HCT116 (cell line): ENCODE data around the gene PKD2L1. TPM values are rescaled to one million over a fixed set of nuclear protein-coding genes. Genes with fewer than 3 reads are reported as not detected.

Source experiments
- ATAC-seq: fragments of 200-7000 bp; cut with Tn5 transposase; 2 replicates; pipeline ENCODE4 v1.9.1; 2020; ENCODE audit warnings: mild to moderate bottlenecking, moderate library complexity
- BruUV-seq: library from RNA; stranded (reverse); fragments of 400-500 nt; replicated peaks from 2 replicates; lab custom pipeline; 2021; lab: Mats Ljungman, UMichigan
- CTCF ChIA-PET: fragments of 300-600 bp; sonication (Branson Sonifier 250); formaldehyde crosslinking; loops from one replicate; lab custom pipeline; 2021; ENCODE audit warnings: antibody characterized with exemption; lab: Charles Lee
- POLR2A ChIA-PET: fragments of 300-600, 350-600 bp; sonication (Branson Sonifier 250); formaldehyde crosslinking; loops from one replicate; lab custom pipeline; 2021; ENCODE audit warnings: antibody characterized with exemption; lab: Charles Lee
- RAD21 ChIA-PET, 2 experiments: fragments of 300-600 bp; sonication (Branson Sonifier 250); formaldehyde crosslinking; loops; one replicate each; lab custom pipeline; 2023; ENCODE audit warnings: low total read pairs in 2 of 2; ENCODE audit not compliant: uncharacterized antibody in 2 of 2, unreplicated experiment in 2 of 2, low non-redundant PET in 1 of 2; lab: Charles Lee
- DNase-seq: peaks from one replicate; pipeline ENCODE4 v3.0.0-alpha.2; 2010; ENCODE audit warnings: low read depth, low spot score
- H2AFZ ChIP-seq: fragments of 200-600 bp; shearing (Covaris generic), sonication (generic); 2 replicates; pipeline ENCODE4 v1.6.1; 2017; ENCODE audit warnings: low read depth, mixed run types, mixed read lengths, antibody characterized with exemption, low read length; ENCODE audit not compliant: poor library complexity, severe bottlenecking
- H3K27ac ChIP-seq: 2 replicates; pipeline ENCODE4 v1.5.1; 2012; ENCODE audit warnings: low read depth, low read length
- H3K27me3 ChIP-seq: fragments of 200-600 bp; sonication (generic); 2 replicates; pipeline ENCODE4 v1.6.1; 2016; ENCODE audit warnings: mixed run types, low read length, mixed read lengths; ENCODE audit not compliant: insufficient read depth
- H3K36me3 ChIP-seq, 2 experiments: fragments of 200-500 bp in 1 of 2; fragments of 200-600 bp in 1 of 2; sonication (Bioruptor generic) in 1 of 2; sonication (generic) in 1 of 2; 2 replicates each; pipeline versions ENCODE4 v1.5.1 to v1.6.1; 2014 to 2016; ENCODE audit warnings: low read length in 2 of 2, inconsistent platforms in 1 of 2, mixed read lengths in 1 of 2, mixed run types in 1 of 2; ENCODE audit not compliant: insufficient read depth in 2 of 2, control insufficient read depth in 1 of 2
- H3K4me1 ChIP-seq, 2 experiments: fragments of 200-600 bp in 1 of 2; sonication (generic) in 1 of 2; 2 replicates each; pipeline versions ENCODE4 v1.5.1 to v1.6.1; 2012 to 2017; ENCODE audit warnings: low read length in 2 of 2, inconsistent platforms in 1 of 2, mild to moderate bottlenecking in 1 of 2, mixed read lengths in 1 of 2, mixed run types in 1 of 2, moderate library complexity in 1 of 2; ENCODE audit not compliant: insufficient read depth in 2 of 2, control insufficient read depth in 1 of 2
- H3K4me2 ChIP-seq: fragments of 200-600 bp; sonication (generic); 2 replicates; pipeline ENCODE4 v1.6.1; 2017; ENCODE audit warnings: mixed run types, low read length, mixed read lengths
- H3K4me3 ChIP-seq, 2 experiments: fragments of 200-600 bp in 1 of 2; sonication (generic) in 1 of 2; replicated peaks in 1 of 2; 2 replicates each; pipeline ENCODE4 v1.5.1; 2011 to 2016; ENCODE audit warnings: low read length in 2 of 2, control low read depth in 1 of 2, low read depth in 1 of 2, mild to moderate bottlenecking in 1 of 2, mixed read lengths in 1 of 2, mixed run types in 1 of 2
- H3K79me2 ChIP-seq: fragments of 200-600 bp; sonication (generic); 2 replicates; pipeline ENCODE4 v1.6.1; 2017; ENCODE audit warnings: mild to moderate bottlenecking, mixed run types, low read length, moderate library complexity, mixed read lengths; ENCODE audit not compliant: insufficient read depth
- H3K9ac ChIP-seq: fragments of 200-600 bp; sonication (generic); 2 replicates; pipeline ENCODE4 v1.6.1; 2016; ENCODE audit warnings: low read length, mixed read lengths
- H3K9me2 ChIP-seq: fragments of 200-600 bp; sonication (generic), shearing (Covaris generic); 2 replicates; pipeline ENCODE4 v1.6.1; 2017; ENCODE audit warnings: mixed run types, mild to moderate bottlenecking, moderate library complexity; ENCODE audit not compliant: insufficient read depth
- H3K9me3 ChIP-seq, 2 experiments: fragments of 200-500 bp in 1 of 2; fragments of 200-600 bp in 1 of 2; sonication (Bioruptor generic) in 1 of 2; sonication (generic) in 1 of 2; 2 replicates each; pipeline ENCODE4 v1.6.1; 2014 to 2017; ENCODE audit warnings: low read length in 2 of 2, mixed read lengths in 2 of 2, inconsistent platforms in 1 of 2, low read depth in 1 of 2, mild to moderate bottlenecking in 1 of 2, mixed run types in 1 of 2, moderate library complexity in 1 of 2; ENCODE audit not compliant: control insufficient read depth in 1 of 2, insufficient read depth in 1 of 2
- H4K20me1 ChIP-seq: fragments of 200-600 bp; sonication (generic), shearing (Covaris generic); 2 replicates; pipeline ENCODE4 v1.6.1; 2017; ENCODE audit warnings: mixed run types, mild to moderate bottlenecking, moderate library complexity; ENCODE audit not compliant: insufficient read depth
- CBX3 ChIP-seq: IDR thresholded peaks from 2 replicates; pipeline ENCODE4 v1.6.1; 2012; ENCODE audit warnings: low read depth
- CEBPB ChIP-seq: IDR thresholded peaks from 2 replicates; pipeline ENCODE4 v1.6.1; 2012; ENCODE audit warnings: low read depth
- EZH2 ChIP-seq: fragments of 200-600 bp; sonication (generic); IDR thresholded peaks from 2 replicates; pipeline ENCODE4 v1.6.1; 2017; ENCODE audit warnings: antibody characterized with exemption, mixed run types
- EZH2phosphoT487 ChIP-seq: fragments of 200-600 bp; IDR thresholded peaks from 2 replicates; pipeline ENCODE4 v1.6.1; 2018; ENCODE audit warnings: antibody characterized with exemption, borderline replicate concordance
- JUND ChIP-seq: IDR thresholded peaks from 2 replicates; pipeline ENCODE4 v1.6.1; 2012
- POLR2A ChIP-seq: IDR thresholded peaks from 2 replicates; pipeline ENCODE4 v1.7.0; 2011; ENCODE audit warnings: borderline replicate concordance; ENCODE audit not compliant: insufficient read depth, insufficient read length; ENCODE audit errors: extremely low read depth
- RAD21 ChIP-seq: IDR thresholded peaks from 2 replicates; pipeline ENCODE4 v1.6.1; 2012; ENCODE audit warnings: low read depth, mild to moderate bottlenecking
- SIN3A ChIP-seq: IDR thresholded peaks from 2 replicates; pipeline ENCODE4 v1.6.1; 2012; ENCODE audit warnings: low read depth
- SRF ChIP-seq: IDR thresholded peaks from 2 replicates; pipeline ENCODE4 v1.6.1; 2012; ENCODE audit warnings: low read depth
- YY1 ChIP-seq: IDR thresholded peaks from 2 replicates; pipeline ENCODE4 v1.6.1; 2011; ENCODE audit warnings: low read length, low read depth, moderate library complexity, mild to moderate bottlenecking; ENCODE audit not compliant: insufficient replicate concordance; ENCODE audit errors: extremely low read depth
- ZFX ChIP-seq: fragments of 450-650 bp; IDR thresholded peaks from 2 replicates; pipeline ENCODE4 v1.6.1; 2017
- ZNF274 ChIP-seq: fragments of 200-500 bp; sonication (Bioruptor generic); IDR thresholded peaks from 2 replicates; pipeline ENCODE4 v1.6.1; 2014; ENCODE audit warnings: mild to moderate bottlenecking, low read depth, low read length, inconsistent platforms
- intact Hi-C: fragments of 100-400 bp; cut with micrococcal nuclease; formaldehyde crosslinking; loops from 2 replicates; pipeline ENCODE4 v1.10.0; 2022
- total RNA-seq: library from RNA; stranded (reverse); gene quantifications from one replicate; pipeline ENCODE4 v1.2.1, GENCODE V29; 2021; ENCODE audit not compliant: unreplicated experiment
- TF ChIP-seq, protein P1 (sequence below): IDR thresholded peaks from 2 replicates; pipeline ENCODE4 v1.6.1; 2012
- TF ChIP-seq, protein P2 (sequence below): IDR thresholded peaks from 2 replicates; pipeline ENCODE4 v1.6.1; 2012
- TF ChIP-seq, protein P3 (sequence below): IDR thresholded peaks from 2 replicates; pipeline ENCODE4 v1.6.1; 2011; ENCODE audit warnings: mild to moderate bottlenecking, low read length, moderate library complexity; ENCODE audit not compliant: insufficient replicate concordance; ENCODE audit errors: extremely low read depth
- TF ChIP-seq, protein P4 (sequence below), 3 experiments: fragments of 200-600 bp in 1 of 3; sonication (generic) in 1 of 3; IDR thresholded peaks in 2 of 3; conservative IDR thresholded peaks in 1 of 3; 2 replicates each; pipeline ENCODE4 v1.5.1; 2012 to 2017; ENCODE audit warnings: low read depth in 2 of 3, low read length in 2 of 3, antibody characterized with exemption in 1 of 3, borderline replicate concordance in 1 of 3, control low read depth in 1 of 3, mild to moderate bottlenecking in 1 of 3, mixed read lengths in 1 of 3, mixed run types in 1 of 3, moderate library complexity in 1 of 3; ENCODE audit not compliant: insufficient read depth in 1 of 3

PKD2L1 gene
- total RNA-seq, 1 experiment from 2014 or later: 0.17 TPM

DNA sequence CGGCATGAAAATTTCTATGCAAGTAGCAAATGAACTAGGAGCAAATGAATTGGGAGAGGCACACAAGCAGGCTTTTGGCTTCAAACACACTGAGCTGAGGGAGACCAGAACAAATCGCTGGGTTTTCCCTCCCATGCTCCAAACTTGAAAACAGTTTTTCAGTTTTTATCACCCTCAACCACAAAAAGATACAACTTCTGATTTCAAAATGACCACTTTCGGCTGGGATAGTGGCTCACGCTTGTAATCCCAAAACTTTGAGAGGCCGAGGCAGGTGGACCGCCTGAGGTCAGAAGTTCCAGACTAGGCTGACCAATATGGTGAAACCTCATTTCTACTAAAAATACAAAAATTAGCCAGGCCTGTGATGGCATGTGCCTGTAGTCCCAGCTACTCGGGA lies 91.6 kb downstream of the PKD2L1 start:
- no peaks in the 10 kb centered on the region for H3K9me2 ChIP-seq
- ATAC-seq: no peak

More for the DNA sequence above, 91.6 kb downstream of the PKD2L1 start:
- Histone ChIP-seq H3K79me2 (peaks cover 5% of the 10 kb centered on the region; the same call in 1 of the 2 replicates), H3K27ac (no peak overlapping the region), H3K9ac (no peak overlapping the region), H3K36me3 (peaks cover 33 to 58% of the 10 kb centered on the region in 2 experiments), H3K4me2 (no peak overlapping the region), H3K27me3 (no peaks in the 10 kb centered on the region)
- DNase-seq: no peak
- BruUV-seq: no TSS peak
- CTCF ChIA-PET: interaction anchor here (0.7 kb wide), 1 partner anchor 375 kb away, joined by 4 read pairs; no protein-coding TSS in a partner anchor
- TF ChIP-seq, protein P1, sequence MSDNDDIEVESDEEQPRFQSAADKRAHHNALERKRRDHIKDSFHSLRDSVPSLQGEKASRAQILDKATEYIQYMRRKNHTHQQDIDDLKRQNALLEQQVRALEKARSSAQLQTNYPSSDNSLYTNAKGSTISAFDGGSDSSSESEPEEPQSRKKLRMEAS: no peak
- no peak for TF ChIP-seq EZH2
- TF ChIP-seq CBX3: no peak
- no peak for TF ChIP-seq SIN3A
- TF ChIP-seq, protein P2, sequence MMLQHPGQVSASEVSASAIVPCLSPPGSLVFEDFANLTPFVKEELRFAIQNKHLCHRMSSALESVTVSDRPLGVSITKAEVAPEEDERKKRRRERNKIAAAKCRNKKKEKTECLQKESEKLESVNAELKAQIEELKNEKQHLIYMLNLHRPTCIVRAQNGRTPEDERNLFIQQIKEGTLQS: no peak
- TF ChIP-seq ZFX: no peak
- TF ChIP-seq, protein P3, sequence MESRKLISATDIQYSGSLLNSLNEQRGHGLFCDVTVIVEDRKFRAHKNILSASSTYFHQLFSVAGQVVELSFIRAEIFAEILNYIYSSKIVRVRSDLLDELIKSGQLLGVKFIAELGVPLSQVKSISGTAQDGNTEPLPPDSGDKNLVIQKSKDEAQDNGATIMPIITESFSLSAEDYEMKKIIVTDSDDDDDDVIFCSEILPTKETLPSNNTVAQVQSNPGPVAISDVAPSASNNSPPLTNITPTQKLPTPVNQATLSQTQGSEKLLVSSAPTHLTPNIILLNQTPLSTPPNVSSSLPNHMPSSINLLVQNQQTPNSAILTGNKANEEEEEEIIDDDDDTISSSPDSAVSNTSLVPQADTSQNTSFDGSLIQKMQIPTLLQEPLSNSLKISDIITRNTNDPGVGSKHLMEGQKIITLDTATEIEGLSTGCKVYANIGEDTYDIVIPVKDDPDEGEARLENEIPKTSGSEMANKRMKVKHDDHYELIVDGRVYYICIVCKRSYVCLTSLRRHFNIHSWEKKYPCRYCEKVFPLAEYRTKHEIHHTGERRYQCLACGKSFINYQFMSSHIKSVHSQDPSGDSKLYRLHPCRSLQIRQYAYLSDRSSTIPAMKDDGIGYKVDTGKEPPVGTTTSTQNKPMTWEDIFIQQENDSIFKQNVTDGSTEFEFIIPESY: no peak
- no peak for TF ChIP-seq JUND
- TF ChIP-seq CEBPB: no peak
- TF ChIP-seq RAD21: no peak
- TF ChIP-seq, protein P4, sequence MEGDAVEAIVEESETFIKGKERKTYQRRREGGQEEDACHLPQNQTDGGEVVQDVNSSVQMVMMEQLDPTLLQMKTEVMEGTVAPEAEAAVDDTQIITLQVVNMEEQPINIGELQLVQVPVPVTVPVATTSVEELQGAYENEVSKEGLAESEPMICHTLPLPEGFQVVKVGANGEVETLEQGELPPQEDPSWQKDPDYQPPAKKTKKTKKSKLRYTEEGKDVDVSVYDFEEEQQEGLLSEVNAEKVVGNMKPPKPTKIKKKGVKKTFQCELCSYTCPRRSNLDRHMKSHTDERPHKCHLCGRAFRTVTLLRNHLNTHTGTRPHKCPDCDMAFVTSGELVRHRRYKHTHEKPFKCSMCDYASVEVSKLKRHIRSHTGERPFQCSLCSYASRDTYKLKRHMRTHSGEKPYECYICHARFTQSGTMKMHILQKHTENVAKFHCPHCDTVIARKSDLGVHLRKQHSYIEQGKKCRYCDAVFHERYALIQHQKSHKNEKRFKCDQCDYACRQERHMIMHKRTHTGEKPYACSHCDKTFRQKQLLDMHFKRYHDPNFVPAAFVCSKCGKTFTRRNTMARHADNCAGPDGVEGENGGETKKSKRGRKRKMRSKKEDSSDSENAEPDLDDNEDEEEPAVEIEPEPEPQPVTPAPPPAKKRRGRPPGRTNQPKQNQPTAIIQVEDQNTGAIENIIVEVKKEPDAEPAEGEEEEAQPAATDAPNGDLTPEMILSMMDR (IDR thresholded peaks at IDR 0.05 in 2 of 3, conservative IDR thresholded peaks at IDR 0.05 in 1 of 3; ENCODE audit: borderline replicate concordance in 1 of 3, insufficient read depth in 1 of 3, low read depth in 2 of 3, low read length in 2 of 3): no peak
- no peak for TF ChIP-seq POLR2A
- no peak for TF ChIP-seq ZNF274
- no peak for TF ChIP-seq YY1
- no peak for TF ChIP-seq EZH2phosphoT487
- TF ChIP-seq SRF: no peak
- TF ChIP-seq, all 23 proteins: peak for 0
- POLR2A ChIA-PET: no interaction called here
- no peaks in the 10 kb centered on the region for H4K20me1 ChIP-seq
- RAD21 ChIA-PET: no interaction called here
- H3K9me3 ChIP-seq: no peaks in the 10 kb centered on the region
- no peak overlapping the region for H2AFZ ChIP-seq
- no peak overlapping the region for H3K4me3 ChIP-seq
- intact Hi-C loops: no loop called here
- no peaks in the 10 kb centered on the region for H3K4me1 ChIP-seq
